BE2C (cell line): Measurements from ENCODE around the gene NR2F1.

Experiments
- DNase-seq: peaks from one replicate; pipeline ENCODE4 v3.0.0-alpha.2; 2020
- H3K27me3 ChIP-seq: fragments of 250-450 bp; sonication (Bioruptor Pico); 2 replicates; pipeline ENCODE4 v1.5.1; 2020; ENCODE audit warnings: mild to moderate bottlenecking
- H3K36me3 ChIP-seq: fragments of 250-450 bp; sonication (Bioruptor Pico); 2 replicates; pipeline ENCODE4 v1.5.1; 2020; ENCODE audit warnings: mild to moderate bottlenecking
- H3K4me1 ChIP-seq: fragments of 250-450 bp; sonication (Bioruptor Pico); 2 replicates; pipeline ENCODE4 v1.5.1; 2020
- H3K4me3 ChIP-seq: 2 replicates; pipeline ENCODE4 v1.5.1; 2011; ENCODE audit warnings: low read depth, low read length
- H3K9me3 ChIP-seq: fragments of 250-450 bp; sonication (Bioruptor Pico); 2 replicates; pipeline ENCODE4 v1.5.1; 2020
- CTCF ChIP-seq: IDR thresholded peaks from 2 replicates; pipeline ENCODE4 v1.5.1; 2012; ENCODE audit warnings: mild to moderate bottlenecking, low read depth, low read length

NR2F1 gene

GRCh38 chr5:93623153-93623552, 40.1 kb downstream of the NR2F1 start:
- no peaks in the 10 kb centered on the region for H3K9me3 ChIP-seq
- H3K4me3 ChIP-seq: no peak overlapping the region
- H3K4me1 ChIP-seq: peaks cover 2% of the 10 kb centered on the region; the same call in 1 of the 2 replicates
- H3K27me3 ChIP-seq: no peaks in the 10 kb centered on the region
- H3K36me3 ChIP-seq: no peaks in the 10 kb centered on the region
- TF ChIP-seq CTCF: no peak
- DNase-seq: no peak

- Histone ChIP-seq H3K36me3 (no peaks in the 10 kb centered on the region), H3K4me3 (no peak overlapping the region), H3K4me1 (no peaks in the 10 kb centered on the region), H3K9me3 (no peaks in the 10 kb centered on the region), H3K27me3 (no peaks in the 10 kb centered on the region)
- DNase-seq: no peak
- TF ChIP-seq CTCF: no peak
These were observed 43.8 kb downstream of the NR2F1 start for GRCh38 chr5:93626801-93627200.

GRCh38 chr5:93632327-93632726, 49.3 kb downstream of the NR2F1 start:
- TF ChIP-seq CTCF: no peak
- Histone ChIP-seq H3K4me1 (no peaks in the 10 kb centered on the region), H3K36me3 (no peaks in the 10 kb centered on the region), H3K9me3 (no peaks in the 10 kb centered on the region), H3K4me3 (no peak overlapping the region), H3K27me3 (no peaks in the 10 kb centered on the region)
- DNase-seq: no peak

- no peaks in the 10 kb centered on the region for H3K27me3 ChIP-seq
- no peaks in the 10 kb centered on the region for H3K9me3 ChIP-seq
- no peaks in the 10 kb centered on the region for H3K36me3 ChIP-seq
- no peaks in the 10 kb centered on the region for H3K4me1 ChIP-seq
- H3K4me3 ChIP-seq: no peak overlapping the region
- DNase-seq: no peak
- TF ChIP-seq CTCF: no peak
These were observed 53.0 kb downstream of the NR2F1 start for GRCh38 chr5:93635991-93636390.

GRCh38 chr5:93636837-93637236, 53.8 kb downstream of the NR2F1 start:
- Histone ChIP-seq H3K36me3 (no peaks in the 10 kb centered on the region), H3K4me1 (no peaks in the 10 kb centered on the region), H3K9me3 (no peaks in the 10 kb centered on the region), H3K4me3 (no peak overlapping the region), H3K27me3 (no peaks in the 10 kb centered on the region)
- TF ChIP-seq CTCF: no peak
- DNase-seq: no peak

GRCh38 chr5:93637697-93638096, 54.7 kb downstream of the NR2F1 start:
- Histone ChIP-seq H3K9me3 (no peaks in the 10 kb centered on the region), H3K36me3 (no peaks in the 10 kb centered on the region), H3K27me3 (no peaks in the 10 kb centered on the region), H3K4me1 (no peaks in the 10 kb centered on the region), H3K4me3 (no peak overlapping the region)
- DNase-seq: no peak
- TF ChIP-seq CTCF: no peak
